Fibroblast of lung (primary cell): ENCODE data around the gene LRRK1. TPM values are rescaled to one million over a fixed set of nuclear protein-coding genes. Genes with fewer than 3 reads are reported as not detected.

Experiments
- DNase-seq, 2 donors: peaks; one replicate each; pipeline versions ENCODE4 v3.0.0 to v3.0.0-alpha.2; 2010; ENCODE audit warnings: low read depth in 2 of 2
- H2AFZ ChIP-seq: 2 replicates; pipeline ENCODE4 v1.5.1; 2012; ENCODE audit warnings: low read length, control low read depth, inconsistent platforms
- H3K27ac ChIP-seq: 2 replicates; pipeline ENCODE4 v1.5.1; 2011; ENCODE audit warnings: low read length, control low read depth; ENCODE audit not compliant: insufficient read depth
- H3K27me3 ChIP-seq: 2 replicates; pipeline ENCODE4 v1.5.1; 2011; ENCODE audit warnings: mild to moderate bottlenecking, low read length; ENCODE audit not compliant: control insufficient read depth, insufficient read depth
- H3K36me3 ChIP-seq: 2 replicates; pipeline ENCODE4 v1.5.1; 2011; ENCODE audit warnings: low read length; ENCODE audit not compliant: control insufficient read depth, insufficient read depth
- H3K4me1 ChIP-seq: 2 replicates; pipeline ENCODE4 v1.5.1; 2011; ENCODE audit warnings: low read length; ENCODE audit not compliant: control insufficient read depth, insufficient read depth; ENCODE audit errors: extremely low read depth
- H3K4me2 ChIP-seq: 2 replicates; pipeline ENCODE4 v1.5.1; 2011; ENCODE audit warnings: low read length, control low read depth; ENCODE audit not compliant: insufficient read depth; ENCODE audit errors: extremely low read depth
- H3K4me3 ChIP-seq, 4 experiments: fragments of 200-600 bp in 1 of 4; sonication (generic) in 1 of 4; replicated peaks in 1 of 4; 2 replicates each; pipeline ENCODE4 v1.5.1; 2011 to 2016; ENCODE audit warnings: low read length in 4 of 4, low read depth in 3 of 4, mild to moderate bottlenecking in 3 of 4, control low read depth in 2 of 4, inconsistent platforms in 1 of 4, mixed read lengths in 1 of 4; ENCODE audit not compliant: insufficient read depth in 1 of 4; ENCODE audit errors: control extremely low read depth in 1 of 4
- H3K79me2 ChIP-seq: 2 replicates; pipeline ENCODE4 v1.5.1; 2012; ENCODE audit warnings: mild to moderate bottlenecking, low read length, inconsistent platforms; ENCODE audit not compliant: control insufficient read depth, insufficient read depth
- H3K9ac ChIP-seq: 2 replicates; pipeline ENCODE4 v1.5.1; 2011; ENCODE audit warnings: mild to moderate bottlenecking, low read length, control low read depth; ENCODE audit not compliant: insufficient read depth
- H3K9me3 ChIP-seq: 2 replicates; pipeline ENCODE4 v1.5.1; 2012; ENCODE audit warnings: low read depth, low read length; ENCODE audit not compliant: control insufficient read depth, insufficient read depth
- H4K20me1 ChIP-seq: 2 replicates; pipeline ENCODE4 v1.5.1; 2011; ENCODE audit warnings: low read length; ENCODE audit not compliant: control insufficient read depth, insufficient read depth; ENCODE audit errors: extremely low read depth
- CTCF ChIP-seq, 2 donors: IDR thresholded peaks in 1 of 2; conservative IDR thresholded peaks in 1 of 2; 1 replicate in 1 of 2; 2 replicates in 1 of 2; pipeline ENCODE4 v1.5.1; 2011 to 2012; ENCODE audit warnings: low read length in 2 of 2, control low read depth in 1 of 2, inconsistent platforms in 1 of 2, low read depth in 1 of 2, mild to moderate bottlenecking in 1 of 2
- EZH2 ChIP-seq: IDR thresholded peaks from 2 replicates; pipeline ENCODE4 v1.5.1; 2012; ENCODE audit warnings: low read length, control low read depth, mild to moderate bottlenecking; ENCODE audit errors: missing control alignments
- polyA plus RNA-seq, 2 donors: library from polyadenylated mRNA; depleted of rRNA in 1 of 2; stranded (reverse) in 1 of 2; unstranded in 1 of 2; fragments of >200 nt; gene quantifications; 2 replicates each; pipeline ENCODE4 v1.2.1, GENCODE V29; 2011 to 2012; ENCODE audit warnings: missing spikeins in 1 of 2
- total RNA-seq: library from RNA; depleted of rRNA; stranded (reverse); fragments of >200 nt; gene quantifications from 2 replicates; pipeline ENCODE4 v1.2.1, GENCODE V29; 2014

Gene LRRK1
- total and polyA plus RNA-seq, 2 donors (not counting 1 experiment from before 2014, with no cell fraction given) = 3.8 to 12.2 TPM

DNA sequence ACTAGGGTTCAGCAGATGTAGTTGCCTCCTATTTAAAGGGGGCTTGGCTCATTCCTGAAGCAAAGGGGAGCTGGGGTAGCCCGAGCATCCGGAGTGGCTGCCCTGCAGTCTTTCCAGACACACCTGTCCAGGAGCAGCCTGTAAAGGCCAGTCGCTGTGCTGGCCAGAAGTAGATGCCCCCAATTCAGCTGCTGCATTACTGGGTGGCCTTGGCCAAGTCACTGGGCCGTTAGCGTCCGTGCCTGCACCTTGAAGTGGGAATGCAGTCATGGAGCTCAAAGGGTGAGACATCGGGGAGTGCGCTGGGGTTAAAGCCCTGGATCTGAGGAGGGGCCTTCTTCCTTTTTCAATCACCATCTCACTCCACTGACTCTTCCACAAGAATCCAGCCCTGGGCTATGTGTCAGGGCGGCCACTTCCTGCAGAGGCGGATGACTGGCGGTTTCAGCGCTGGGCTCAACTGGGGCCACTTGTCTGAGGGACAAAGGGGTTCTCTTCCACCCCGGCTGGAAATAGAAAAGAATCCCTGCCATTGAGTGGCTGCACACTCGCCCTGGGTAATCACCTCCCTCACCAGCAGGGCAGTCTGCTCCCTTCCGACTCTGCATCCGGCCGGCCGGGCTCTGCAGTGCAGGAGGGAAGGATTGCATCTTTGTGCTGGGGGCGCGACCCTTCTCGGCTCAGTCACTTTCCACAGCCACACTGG lies 27.7 kb upstream of the LRRK1 start:
- Histone ChIP-seq H3K79me2 (no peaks in the 10 kb centered on the region), H3K36me3 (no peaks in the 10 kb centered on the region), H3K4me3 (no peak overlapping the region), H3K9me3 (no peaks in the 10 kb centered on the region), H3K4me2 (no peak overlapping the region), H2AFZ (no peak overlapping the region), H3K27ac (no peak overlapping the region), H3K9ac (no peak overlapping the region), H4K20me1 (no peaks in the 10 kb centered on the region), H3K4me1 (peaks cover 3% of the 10 kb centered on the region), H3K27me3 (peaks cover 2% of the 10 kb centered on the region)
- DNase-seq = peak in 1 of 2 donors; percentile 22
- TF ChIP-seq CTCF (conservative IDR thresholded peaks at IDR 0.05 in 1 of 2, IDR thresholded peaks at IDR 0.05 in 1 of 2; ENCODE audit: low read depth in 1 of 2, low read length in 2 of 2) (no peak), EZH2 (no peak)

- Histone ChIP-seq H3K4me1 (peaks cover 3% of the 10 kb centered on the region), H3K27ac (no peak overlapping the region), H4K20me1 (no peaks in the 10 kb centered on the region), H3K79me2 (no peaks in the 10 kb centered on the region), H2AFZ (no peak overlapping the region), H3K4me2 (no peak overlapping the region), H3K4me3 (no peak overlapping the region), H3K9me3 (no peaks in the 10 kb centered on the region), H3K27me3 (peaks cover 2% of the 10 kb centered on the region), H3K36me3 (no peaks in the 10 kb centered on the region), H3K9ac (no peak overlapping the region)
- TF ChIP-seq EZH2 (no peak), CTCF (conservative IDR thresholded peaks at IDR 0.05 in 1 of 2, IDR thresholded peaks at IDR 0.05 in 1 of 2; ENCODE audit: low read depth in 1 of 2, low read length in 2 of 2) (no peak)
- no peak for DNase-seq
Observed at GRCh38 chr15:100892013-100892355, 27.2 kb upstream of the LRRK1 start.

DNA sequence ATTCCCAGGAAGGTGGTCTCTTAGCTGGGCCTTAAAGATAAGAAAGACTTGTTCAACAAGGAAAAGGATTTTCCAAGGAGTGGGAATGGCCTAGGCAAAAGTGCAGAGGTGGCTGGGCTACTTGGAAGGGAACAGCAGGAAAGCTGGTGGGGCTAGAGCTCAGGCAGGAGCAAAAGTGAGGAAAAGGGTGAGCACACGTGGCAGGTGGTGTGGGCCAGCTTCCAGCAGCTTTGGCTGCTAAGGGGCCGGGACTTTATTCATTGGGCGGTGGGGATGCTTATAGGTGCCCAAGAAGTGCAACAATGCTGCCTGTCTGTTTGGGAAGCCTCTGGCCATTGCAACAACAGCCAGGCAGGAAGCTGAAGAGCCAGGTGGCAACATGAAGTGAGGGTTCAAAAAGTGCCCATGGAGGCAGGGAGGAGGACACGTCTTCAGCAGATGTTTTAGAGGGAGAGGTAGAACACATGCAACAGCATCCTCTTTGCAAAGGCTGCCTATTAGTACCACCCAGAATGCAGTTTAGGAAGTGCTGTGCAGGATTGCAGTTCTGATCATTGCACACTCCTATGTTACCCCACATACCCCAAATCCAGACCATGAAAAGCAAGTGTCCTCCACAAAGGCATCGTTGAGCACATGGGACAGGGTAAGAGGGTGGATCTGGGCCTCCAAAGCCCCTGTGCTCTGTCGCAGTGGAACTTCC lies 25.7 kb upstream of the LRRK1 start:
- H3K9ac ChIP-seq = no peak overlapping the region
- H3K9me3 ChIP-seq = no peaks in the 10 kb centered on the region
- H3K79me2 ChIP-seq = no peaks in the 10 kb centered on the region
- H2AFZ ChIP-seq = no peak overlapping the region
- H3K27me3 ChIP-seq = peaks cover 2% of the 10 kb centered on the region
- no peak overlapping the region for H3K4me3 ChIP-seq
- TF ChIP-seq EZH2 = no peak
- TF ChIP-seq CTCF (conservative IDR thresholded peaks at IDR 0.05 in 1 of 2, IDR thresholded peaks at IDR 0.05 in 1 of 2; ENCODE audit: low read depth in 1 of 2, low read length in 2 of 2) = no peak
- H3K4me2 ChIP-seq = no peak overlapping the region
- no peak overlapping the region for H3K27ac ChIP-seq
- H3K4me1 ChIP-seq = peaks cover 3% of the 10 kb centered on the region
- no peaks in the 10 kb centered on the region for H3K36me3 ChIP-seq
- H4K20me1 ChIP-seq = no peaks in the 10 kb centered on the region
- no peak for DNase-seq
